Stimulated activated memory B cell treated with anti-CD40 and anti-IgM and Interleukin-4, amounts not matched to agents 10 μg/mL and 1 μg/mL and 100 μg/mL, for 72 hours (primary cell): ENCODE data around the gene ERC2.

Experiments used
- ATAC-seq: fragments of 150-1000 bp; cut with Tn5 transposase; 2 replicates; pipeline ENCODE4 v1.10.0; 2021
- H3K27ac Mint-ChIP-seq: one replicate; pipeline ENCODE4 v1.8.0; 2022; ENCODE audit warnings: mild to moderate bottlenecking, mixed read lengths
- H3K27me3 Mint-ChIP-seq: one replicate; pipeline ENCODE4 v1.8.0; 2022; ENCODE audit warnings: mixed read lengths
- H3K36me3 Mint-ChIP-seq: one replicate; pipeline ENCODE4 v1.8.0; 2022; ENCODE audit warnings: mixed read lengths
- H3K4me1 Mint-ChIP-seq: one replicate; pipeline ENCODE4 v1.8.0; 2022; ENCODE audit warnings: mixed read lengths
- H3K4me3 Mint-ChIP-seq: one replicate; pipeline ENCODE4 v1.8.0; 2022; ENCODE audit warnings: mild to moderate bottlenecking, moderate library complexity, mixed read lengths
- H3K9me3 Mint-ChIP-seq: one replicate; pipeline ENCODE4 v1.8.0; 2022; ENCODE audit warnings: mixed read lengths

Gene ERC2

DNA sequence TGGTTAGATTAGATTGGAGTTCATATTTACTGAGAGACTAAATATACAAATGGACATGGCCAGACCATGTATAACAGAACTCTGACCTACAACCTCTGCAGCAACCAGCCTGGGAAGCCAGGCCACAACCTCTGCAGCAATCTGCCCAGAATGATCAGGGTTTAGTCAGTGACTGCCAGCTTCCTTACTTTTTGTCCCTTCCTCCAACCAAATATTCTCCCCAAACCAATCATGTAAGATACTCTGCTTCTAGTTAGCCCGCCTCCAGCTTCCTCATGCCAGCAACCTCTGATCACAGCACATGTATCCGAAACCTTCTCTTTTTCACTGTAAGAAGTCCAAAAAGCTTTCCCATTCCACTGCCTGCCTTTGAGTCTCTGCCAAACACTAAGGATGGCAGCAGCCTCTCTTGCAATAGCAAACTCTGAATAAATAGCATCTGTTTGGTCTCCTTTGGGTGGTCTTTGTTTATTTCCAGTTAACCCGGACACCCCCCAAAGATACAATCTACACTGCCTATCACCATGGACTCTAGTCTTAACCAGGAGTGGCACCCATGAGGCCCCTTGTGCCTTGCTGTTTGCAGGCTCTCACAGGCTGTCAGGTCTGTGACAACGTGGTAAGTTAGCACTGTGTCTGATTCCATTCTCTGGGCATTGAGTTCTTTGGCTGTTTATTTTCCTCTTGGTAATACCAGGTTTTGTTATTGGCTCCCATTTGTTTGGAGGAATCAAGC is 102.2 kb downstream of the ERC2 start:
- H3K4me3 Mint-ChIP-seq, result no peak overlapping the region
- peaks cover 5% of the 10 kb centered on the region for H3K27me3 Mint-ChIP-seq
- no peaks in the 10 kb centered on the region for H3K36me3 Mint-ChIP-seq
- no peaks in the 10 kb centered on the region for H3K9me3 Mint-ChIP-seq
- H3K27ac Mint-ChIP-seq, result no peak overlapping the region
- no peak for ATAC-seq
- no peaks in the 10 kb centered on the region for H3K4me1 Mint-ChIP-seq

DNA sequence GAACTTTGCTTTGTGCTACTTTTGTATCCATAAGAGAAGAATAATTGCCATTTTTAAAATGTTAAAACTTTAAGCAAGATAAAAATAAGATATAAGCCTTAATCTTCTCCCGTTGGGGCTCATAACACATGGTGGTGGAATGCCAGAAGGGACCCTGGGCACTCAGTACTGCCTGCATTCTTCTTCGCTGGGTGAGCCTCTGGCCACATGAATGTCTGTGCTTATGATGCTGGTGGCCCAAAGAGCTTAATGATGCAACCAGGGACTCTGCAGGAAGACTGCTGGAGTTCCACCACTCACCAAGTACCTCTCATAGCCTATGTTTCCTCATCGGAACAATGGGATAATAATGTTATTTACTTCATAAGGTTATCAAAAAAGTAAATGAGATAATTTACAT is 103.6 kb downstream of the ERC2 start:
- Mint-ChIP-seq H3K4me1 (no peaks in the 10 kb centered on the region), H3K27ac (no peak overlapping the region), H3K36me3 (no peaks in the 10 kb centered on the region), H3K27me3 (peaks cover 10% of the 10 kb centered on the region), H3K4me3 (no peak overlapping the region), H3K9me3 (no peaks in the 10 kb centered on the region)
- no peak for ATAC-seq

DNA sequence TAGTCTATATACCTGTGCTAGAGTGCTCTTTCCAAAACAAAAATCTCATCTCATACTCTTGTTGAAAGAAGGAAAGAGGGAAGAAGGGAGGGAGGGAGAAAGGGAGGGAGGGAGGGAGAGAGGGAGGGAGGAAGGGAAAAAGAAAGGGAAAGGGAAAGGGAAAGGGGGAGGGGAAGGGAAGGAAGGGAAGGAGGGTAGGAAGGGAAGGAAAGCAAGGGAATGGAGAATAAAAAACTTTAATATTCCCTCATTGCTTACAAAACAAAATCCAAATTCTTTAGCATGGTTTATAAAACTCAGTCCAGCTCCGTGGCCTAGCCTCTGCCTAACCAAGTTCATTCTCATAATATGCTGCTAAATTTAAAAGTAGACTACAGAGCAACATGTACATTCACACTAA is 104.5 kb downstream of the ERC2 start:
- Mint-ChIP-seq H3K4me3 (no peak overlapping the region), H3K27me3 (peaks cover 10% of the 10 kb centered on the region), H3K36me3 (no peaks in the 10 kb centered on the region), H3K9me3 (no peaks in the 10 kb centered on the region), H3K27ac (no peak overlapping the region), H3K4me1 (no peaks in the 10 kb centered on the region)
- no peak for ATAC-seq

DNA sequence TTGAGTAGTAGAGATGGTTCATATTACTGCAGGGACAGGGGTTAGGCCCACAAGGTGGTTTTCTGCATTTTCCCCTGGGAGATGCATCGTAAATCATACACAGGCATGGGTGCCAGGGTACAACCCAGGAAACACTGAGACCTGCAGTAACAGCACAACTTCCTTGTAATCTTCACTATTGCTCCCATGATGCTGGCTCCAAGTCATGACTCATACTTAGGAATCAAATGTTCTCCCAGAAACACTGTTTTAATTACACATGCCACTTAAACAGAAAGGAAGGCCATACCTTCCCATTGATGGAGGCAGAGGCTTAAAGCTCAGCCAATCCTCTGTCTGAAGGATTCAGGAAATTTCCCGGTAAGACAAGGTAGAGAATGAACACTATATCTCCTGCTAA is 106.5 kb downstream of the ERC2 start:
- no peak overlapping the region for H3K27ac Mint-ChIP-seq
- no peak for ATAC-seq
- no peaks in the 10 kb centered on the region for H3K4me1 Mint-ChIP-seq
- no peak overlapping the region for H3K4me3 Mint-ChIP-seq
- H3K9me3 Mint-ChIP-seq, result no peaks in the 10 kb centered on the region
- H3K36me3 Mint-ChIP-seq, result no peaks in the 10 kb centered on the region
- H3K27me3 Mint-ChIP-seq, result peaks cover 10% of the 10 kb centered on the region

DNA sequence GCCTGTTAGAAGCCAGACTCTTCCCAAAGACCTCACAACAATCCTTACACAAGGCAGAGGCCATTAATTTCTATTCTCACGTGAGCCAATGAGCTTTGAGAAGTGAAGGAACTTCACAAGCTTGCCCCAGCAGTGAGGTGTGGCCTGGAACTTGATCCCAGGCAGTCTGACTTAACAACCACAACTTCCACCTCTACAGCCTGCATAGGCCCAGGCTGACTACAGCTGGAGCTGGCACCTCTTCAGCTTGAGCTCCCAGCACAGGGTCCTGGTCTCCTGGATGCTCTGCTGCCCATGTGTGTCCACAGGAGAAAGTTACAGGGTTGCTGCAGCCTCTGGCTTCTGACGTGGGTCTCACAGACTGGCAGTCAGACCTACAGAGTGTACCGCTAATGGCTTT is 111.0 kb downstream of the ERC2 start:
- Mint-ChIP-seq H3K4me3 (no peak overlapping the region), H3K36me3 (no peaks in the 10 kb centered on the region)

DNA sequence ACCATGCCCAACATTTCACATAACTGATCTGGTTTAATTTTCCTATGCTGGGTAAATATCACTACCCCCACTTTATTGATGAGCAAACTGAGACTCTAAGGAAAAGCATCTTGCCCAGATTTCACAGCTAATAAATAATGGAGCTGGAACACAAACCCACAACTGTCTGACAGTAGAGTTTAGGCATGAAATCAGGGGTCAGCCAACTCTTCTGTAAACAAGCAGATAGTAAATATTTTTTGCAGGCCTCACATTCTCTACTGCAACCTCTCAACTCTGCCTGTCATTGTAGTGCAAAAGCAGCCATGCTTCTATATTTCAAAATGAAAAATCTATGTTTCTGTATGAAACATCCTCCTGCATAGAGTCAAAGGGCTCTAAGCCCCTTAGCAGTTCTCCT is 111.5 kb downstream of the ERC2 start:
- no peaks in the 10 kb centered on the region for H3K9me3 Mint-ChIP-seq
- no peaks in the 10 kb centered on the region for H3K36me3 Mint-ChIP-seq

More for the DNA sequence above, 111.0 kb downstream of the ERC2 start:
- Mint-ChIP-seq H3K4me1 (no peaks in the 10 kb centered on the region), H3K27ac (no peak overlapping the region), H3K9me3 (no peaks in the 10 kb centered on the region), H3K27me3 (peaks cover 10% of the 10 kb centered on the region)
- no peak for ATAC-seq

DNA sequence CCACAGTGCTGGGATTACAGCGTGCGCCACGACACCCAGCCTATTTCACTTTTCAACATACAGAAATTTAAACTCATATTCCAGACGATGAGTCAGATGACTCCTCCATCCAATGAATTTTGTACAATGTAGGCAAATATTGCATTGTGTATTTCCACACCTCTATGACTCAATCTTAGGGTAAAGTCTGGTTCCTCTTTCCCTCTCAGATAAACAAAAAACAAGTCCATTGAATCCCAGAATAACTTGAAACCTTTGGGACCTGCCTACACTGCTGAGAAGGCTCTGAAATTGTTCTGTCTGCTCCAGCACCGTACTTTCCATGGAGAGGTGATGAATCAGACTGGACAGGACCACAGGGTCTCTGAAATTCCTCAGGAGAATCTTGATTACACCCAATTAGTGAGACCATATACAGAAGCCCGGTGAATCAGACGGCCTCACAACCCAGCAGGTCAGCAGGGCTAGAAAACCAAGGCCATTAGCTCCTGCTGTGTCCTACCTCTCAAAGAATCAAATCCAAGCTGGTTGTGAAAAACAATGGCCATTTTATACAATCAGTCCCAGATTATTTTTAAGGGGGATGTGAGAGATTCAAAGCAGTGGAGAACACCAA is 112.6 kb downstream of the ERC2 start:
- H3K27ac Mint-ChIP-seq, result no peak overlapping the region
- no peak overlapping the region for H3K4me3 Mint-ChIP-seq
- H3K36me3 Mint-ChIP-seq, result no peaks in the 10 kb centered on the region
- no peaks in the 10 kb centered on the region for H3K4me1 Mint-ChIP-seq
- no peaks in the 10 kb centered on the region for H3K9me3 Mint-ChIP-seq
- peaks cover 2% of the 10 kb centered on the region for H3K27me3 Mint-ChIP-seq
- no peak for ATAC-seq

More for the DNA sequence above, 111.5 kb downstream of the ERC2 start:
- peaks cover 10% of the 10 kb centered on the region for H3K27me3 Mint-ChIP-seq
- H3K4me1 Mint-ChIP-seq, result no peaks in the 10 kb centered on the region
- ATAC-seq, result no peak
- H3K4me3 Mint-ChIP-seq, result no peak overlapping the region
- H3K27ac Mint-ChIP-seq, result no peak overlapping the region

DNA sequence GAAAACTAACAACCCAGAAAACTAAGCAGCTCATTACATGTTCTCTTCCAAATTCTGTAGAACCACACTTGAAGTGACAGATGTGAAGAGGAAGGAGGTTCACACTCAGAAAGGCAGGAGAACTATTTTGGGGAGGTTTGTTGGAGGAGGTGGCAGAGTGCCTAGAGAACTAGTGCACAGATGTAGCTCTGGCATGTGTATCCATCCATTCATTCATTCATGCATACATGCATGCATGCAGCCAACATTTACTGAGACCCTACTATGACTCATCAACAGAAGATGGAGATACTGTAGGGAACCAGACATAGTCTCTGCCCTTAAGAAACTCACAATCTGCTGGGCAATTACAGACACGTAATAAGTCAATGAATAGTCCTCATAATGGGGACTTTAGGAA is 116.7 kb downstream of the ERC2 start:
- no peaks in the 10 kb centered on the region for H3K4me1 Mint-ChIP-seq
- no peak for ATAC-seq
- H3K9me3 Mint-ChIP-seq, result no peaks in the 10 kb centered on the region
- no peaks in the 10 kb centered on the region for H3K27me3 Mint-ChIP-seq
- no peak overlapping the region for H3K4me3 Mint-ChIP-seq
- H3K27ac Mint-ChIP-seq, result no peak overlapping the region
- H3K36me3 Mint-ChIP-seq, result no peaks in the 10 kb centered on the region

DNA sequence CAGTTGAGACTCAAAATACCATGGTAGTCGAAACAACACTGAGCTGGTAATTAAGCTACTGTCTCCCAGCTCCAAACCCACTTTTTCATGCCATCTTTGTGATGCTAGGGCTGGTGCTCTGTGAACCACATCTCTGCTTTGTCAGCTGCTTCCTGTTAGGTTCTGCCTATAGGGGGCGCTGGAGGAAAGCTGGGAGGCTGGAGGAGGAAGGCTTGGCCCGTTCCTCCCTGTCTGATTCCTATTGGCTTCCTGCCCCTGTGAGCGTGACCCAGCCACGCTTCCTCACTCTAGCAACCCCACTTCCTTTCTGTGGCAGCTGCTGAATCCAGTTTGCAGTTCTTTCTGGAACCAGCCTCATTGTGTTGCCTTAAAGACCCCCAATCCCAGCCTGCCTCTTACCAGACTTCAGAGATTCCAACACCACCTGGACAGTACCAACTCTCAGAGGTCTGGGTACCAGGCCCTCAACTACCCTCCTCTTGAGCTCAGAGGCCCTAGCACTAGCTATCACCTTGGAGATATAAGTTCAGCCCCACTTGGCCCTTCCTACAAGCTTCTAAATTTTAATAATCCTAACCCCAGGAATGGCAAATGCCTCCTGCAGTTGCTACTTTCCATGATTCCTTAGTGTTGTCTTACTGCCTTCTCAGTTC is 120.9 kb downstream of the ERC2 start:
- no peaks in the 10 kb centered on the region for H3K36me3 Mint-ChIP-seq
- H3K9me3 Mint-ChIP-seq, result no peaks in the 10 kb centered on the region
- no peak overlapping the region for H3K27ac Mint-ChIP-seq
- H3K4me1 Mint-ChIP-seq, result no peaks in the 10 kb centered on the region
- no peak overlapping the region for H3K4me3 Mint-ChIP-seq
- no peak for ATAC-seq
- H3K27me3 Mint-ChIP-seq, result no peaks in the 10 kb centered on the region

DNA sequence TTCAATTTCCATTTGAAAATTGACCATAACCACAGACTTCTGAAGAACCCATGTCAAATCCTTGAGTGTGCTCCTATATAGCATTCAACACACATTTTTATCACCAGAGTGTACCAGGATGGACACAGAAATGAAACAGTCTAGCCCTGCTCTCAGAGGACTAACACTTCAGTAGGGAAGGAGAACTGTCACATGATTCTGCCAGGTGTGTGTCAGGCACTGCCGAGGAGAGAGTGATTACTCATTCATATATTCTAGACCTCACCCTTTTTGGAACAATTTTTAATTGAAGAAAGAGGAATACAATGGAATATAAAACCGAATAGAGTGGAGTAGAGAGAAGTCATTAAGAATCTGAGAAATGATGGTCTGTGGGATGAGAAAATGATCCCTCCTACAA is 125.8 kb downstream of the ERC2 start:
- Mint-ChIP-seq H3K4me3 (no peak overlapping the region), H3K9me3 (no peaks in the 10 kb centered on the region), H3K27me3 (no peaks in the 10 kb centered on the region), H3K27ac (no peak overlapping the region), H3K36me3 (no peaks in the 10 kb centered on the region), H3K4me1 (no peaks in the 10 kb centered on the region)
- no peak for ATAC-seq

DNA sequence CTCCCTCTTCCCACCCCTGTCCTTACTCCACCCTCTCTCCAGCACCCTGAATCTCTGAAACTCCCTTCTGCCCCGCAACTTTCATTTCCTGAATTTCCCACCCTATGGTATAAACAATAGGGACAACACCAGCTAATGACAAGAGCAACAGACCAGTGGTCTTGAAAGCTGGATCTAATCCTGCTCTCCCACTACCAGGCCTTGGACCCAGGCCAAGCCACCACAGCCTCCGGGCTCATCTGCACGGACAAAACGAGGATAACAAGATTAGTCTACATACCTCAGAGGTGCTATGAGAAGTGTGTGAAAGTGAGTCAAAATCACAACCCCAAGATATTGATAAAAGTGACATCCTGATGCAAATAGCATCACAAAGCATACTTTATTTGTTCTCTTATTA is 128.6 kb downstream of the ERC2 start:
- Mint-ChIP-seq H3K9me3 (no peaks in the 10 kb centered on the region), H3K27me3 (no peaks in the 10 kb centered on the region), H3K27ac (no peak overlapping the region), H3K4me3 (no peak overlapping the region), H3K36me3 (no peaks in the 10 kb centered on the region), H3K4me1 (no peaks in the 10 kb centered on the region)
- no peak for ATAC-seq

DNA sequence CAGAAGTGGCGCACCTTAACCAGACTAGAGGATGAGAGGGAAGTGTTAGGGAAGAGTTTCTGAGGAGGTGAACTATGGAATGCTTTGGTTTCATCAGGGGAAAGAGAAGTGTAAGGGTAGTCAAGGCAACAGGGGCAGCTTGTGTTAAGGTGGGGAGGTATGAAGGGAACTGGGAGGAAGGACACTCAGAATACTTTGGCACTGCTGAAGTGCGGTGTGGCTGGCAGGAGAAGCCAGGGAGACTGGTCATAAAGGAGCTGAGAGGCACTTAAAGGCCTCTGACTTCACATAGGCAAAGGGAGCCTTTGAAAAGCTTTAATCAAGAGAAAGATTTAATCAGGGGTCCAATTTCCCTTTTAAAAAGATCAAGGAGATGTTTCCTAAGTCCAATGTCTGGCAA is 129.0 kb downstream of the ERC2 start:
- no peaks in the 10 kb centered on the region for H3K9me3 Mint-ChIP-seq
- H3K27ac Mint-ChIP-seq, result no peak overlapping the region
- H3K27me3 Mint-ChIP-seq, result peaks cover 2% of the 10 kb centered on the region
- no peak overlapping the region for H3K4me3 Mint-ChIP-seq
- H3K36me3 Mint-ChIP-seq, result no peaks in the 10 kb centered on the region
- ATAC-seq, result peak; percentile 21
- H3K4me1 Mint-ChIP-seq, result no peaks in the 10 kb centered on the region

DNA sequence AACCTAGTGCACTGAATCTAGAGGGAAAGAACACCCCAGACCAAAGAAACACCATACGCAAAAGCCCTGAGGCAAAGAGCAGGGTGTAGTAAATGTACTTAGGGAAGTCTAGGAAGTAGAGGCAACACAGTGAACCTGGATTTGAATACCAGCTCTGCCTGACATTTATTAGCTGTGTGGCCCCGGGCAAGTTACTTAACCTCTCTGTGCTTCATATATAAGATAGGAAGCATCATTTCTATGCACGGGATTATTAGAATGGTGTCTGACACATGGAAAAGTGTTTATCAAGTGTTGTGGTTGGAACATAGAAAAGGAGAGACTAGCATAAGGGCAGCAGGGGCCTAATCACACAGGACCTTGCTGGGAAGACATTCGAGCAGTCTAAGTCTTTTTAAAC is 132.2 kb downstream of the ERC2 start:
- no peak for ATAC-seq
- no peak overlapping the region for H3K27ac Mint-ChIP-seq
- H3K36me3 Mint-ChIP-seq, result no peaks in the 10 kb centered on the region
- H3K4me3 Mint-ChIP-seq, result no peak overlapping the region
- H3K4me1 Mint-ChIP-seq, result no peaks in the 10 kb centered on the region
- H3K9me3 Mint-ChIP-seq, result peaks cover 2% of the 10 kb centered on the region
- H3K27me3 Mint-ChIP-seq, result peaks cover 8% of the 10 kb centered on the region

DNA sequence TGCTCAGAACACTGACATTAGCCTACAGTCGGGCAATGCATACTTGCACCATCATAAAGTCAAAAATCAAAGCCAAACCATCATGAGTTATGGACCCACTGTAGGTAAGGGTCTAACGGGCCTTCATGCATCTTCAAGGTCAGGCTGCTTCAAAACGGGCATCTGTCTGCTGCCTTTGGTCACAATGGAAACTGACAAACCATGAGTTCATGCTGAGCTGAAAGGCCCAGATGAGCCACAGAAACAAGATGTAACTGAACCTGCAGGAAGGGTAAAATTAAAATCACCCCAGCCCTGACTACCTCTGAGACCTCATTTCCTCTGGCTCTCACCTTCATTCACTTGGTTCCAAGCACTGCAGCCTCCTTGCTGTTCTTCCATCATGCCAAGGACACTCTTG is 143.8 kb downstream of the ERC2 start:
- no peaks in the 10 kb centered on the region for H3K9me3 Mint-ChIP-seq
- no peaks in the 10 kb centered on the region for H3K36me3 Mint-ChIP-seq
- no peak for ATAC-seq
- peaks cover 11% of the 10 kb centered on the region for H3K27me3 Mint-ChIP-seq
- H3K4me3 Mint-ChIP-seq, result no peak overlapping the region
- H3K27ac Mint-ChIP-seq, result no peak overlapping the region
- peaks cover 32% of the 10 kb centered on the region for H3K4me1 Mint-ChIP-seq

DNA sequence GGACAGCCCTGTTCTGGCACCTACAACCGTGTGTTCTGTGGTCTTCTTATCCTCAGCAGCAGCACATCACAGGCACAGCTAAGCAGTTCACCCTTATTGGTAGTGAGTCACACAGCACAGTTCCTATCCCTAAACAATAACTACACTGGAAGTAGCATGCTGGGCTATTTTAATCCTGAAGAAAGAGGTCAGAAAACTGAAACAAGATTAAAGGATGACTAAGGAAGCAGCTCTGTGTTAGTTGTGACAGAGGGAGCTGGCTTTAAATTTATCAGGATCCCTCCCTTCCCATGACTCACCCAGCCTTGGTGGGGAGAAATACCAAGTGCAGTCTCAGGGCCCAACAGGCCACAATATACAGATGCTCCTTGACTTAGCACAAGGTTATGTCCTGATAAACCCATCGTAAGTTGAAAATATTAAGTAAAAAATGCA is 144.3 kb downstream of the ERC2 start:
- H3K36me3 Mint-ChIP-seq, result no peaks in the 10 kb centered on the region
- H3K27me3 Mint-ChIP-seq, result peaks cover 14% of the 10 kb centered on the region
- peaks cover 32% of the 10 kb centered on the region for H3K4me1 Mint-ChIP-seq
- H3K4me3 Mint-ChIP-seq, result no peak overlapping the region
- H3K9me3 Mint-ChIP-seq, result no peaks in the 10 kb centered on the region
- no peak overlapping the region for H3K27ac Mint-ChIP-seq
- ATAC-seq, result no peak

DNA sequence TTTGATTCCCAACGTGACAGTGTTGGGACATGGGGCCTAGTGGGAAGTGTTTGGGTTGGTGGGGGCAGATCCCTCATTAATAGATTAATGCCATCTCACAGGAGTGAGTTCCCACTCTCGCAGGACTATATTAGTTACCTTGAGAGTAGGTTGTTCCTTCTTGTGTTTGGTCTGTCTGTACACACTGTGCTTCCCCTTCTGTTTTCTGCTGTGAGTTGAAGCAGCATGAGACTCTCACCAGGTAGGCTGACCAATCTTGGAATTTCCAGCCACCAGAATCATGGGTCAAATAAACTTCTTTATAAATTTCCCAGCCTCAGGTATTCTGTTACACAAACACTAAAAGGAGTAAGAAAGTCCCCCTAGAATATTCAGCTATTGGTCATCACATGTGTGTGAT is 145.4 kb downstream of the ERC2 start:
- Mint-ChIP-seq H3K36me3 (no peaks in the 10 kb centered on the region), H3K27me3 (peaks cover 14% of the 10 kb centered on the region), H3K4me3 (no peak overlapping the region), H3K27ac (peak overlapping the region; percentile 12), H3K4me1 (peaks cover 32% of the 10 kb centered on the region), H3K9me3 (no peaks in the 10 kb centered on the region)
- ATAC-seq, result peak; percentile 25
